ENCODE data around the gene ART5. TPM values are rescaled to one million over a fixed set of nuclear protein-coding genes. Genes with fewer than 3 reads are reported as not detected.

Gene ART5
- total RNA-seq: not detected

GRCh38 chr11:3641701-3642070, at the start of gene ART5:
ART5 (minus strand) TSS chr11:3641992; CDS start chr11:3641862, 130 bp downstream.
- CTCF ChIA-PET: no interaction called here
- POLR2A ChIA-PET: no interaction called here

GRCh38 chr11:3686751-3687150, 45.0 kb upstream of the ART5 start:
- ChIA-PET POLR2A (no interaction called here), CTCF (no interaction called here)

GRCh38 chr11:3685923-3686322, 44.1 kb upstream of the ART5 start:
- ChIA-PET POLR2A (no interaction called here), CTCF (no interaction called here)

GRCh38 chr11:3684819-3685172, 43.0 kb upstream of the ART5 start:
- CTCF ChIA-PET: interaction anchor here (0.7 to 1.0 kb wide), 2 partner anchors 9 to 1853 kb away, joined by 3 to 4 read pairs; no protein-coding TSS in a partner anchor

GRCh38 chr11:3684129-3684818, 42.5 kb upstream of the ART5 start:
- CTCF ChIA-PET: interaction anchor here (0.7 to 1.0 kb wide), 2 partner anchors 9 to 1852 kb away, joined by 3 to 4 read pairs; no protein-coding TSS in a partner anchor
- POLR2A ChIA-PET: no interaction called here

More at GRCh38 chr11:3684819-3685172, 43.0 kb upstream of the ART5 start:
- POLR2A ChIA-PET: no interaction called here

- POLR2A ChIA-PET: no interaction called here
Observed at GRCh38 chr11:3683039-3683438, 41.2 kb upstream of the ART5 start.

GRCh38 chr11:3679077-3679476, 37.3 kb upstream of the ART5 start:
- ChIA-PET CTCF (interaction anchor here (1.7 kb wide), 1 partner anchor 10 kb away, joined by 5 read pairs; no protein-coding TSS in a partner anchor), POLR2A (no interaction called here)

More at GRCh38 chr11:3683039-3683438, 41.2 kb upstream of the ART5 start:
- CTCF ChIA-PET: no interaction called here

GRCh38 chr11:3675971-3676370, 34.2 kb upstream of the ART5 start:
- ChIA-PET CTCF (interaction anchor here (0.8 kb wide), 1 partner anchor 9 kb away, joined by 3 read pairs; no protein-coding TSS in a partner anchor), POLR2A (no interaction called here)

- ChIA-PET CTCF (no interaction called here), POLR2A (no interaction called here)
Observed at GRCh38 chr11:3674189-3674588, 32.4 kb upstream of the ART5 start.

- CTCF ChIA-PET: no interaction called here
- POLR2A ChIA-PET: no interaction called here
Observed at GRCh38 chr11:3671334-3672254, 29.8 kb upstream of the ART5 start, which contains the start of gene CHRNA10. CHRNA10 (minus strand) TSS chr11:3671384; CDS start chr11:3671312, 72 bp downstream.

GRCh38 chr11:3669742-3670183, 28.0 kb upstream of the ART5 start:
- POLR2A ChIA-PET: no interaction called here
- CTCF ChIA-PET: interaction anchor here (0.6 kb wide), 1 partner anchor 9 kb away, joined by 4 read pairs; no protein-coding TSS in a partner anchor

- POLR2A ChIA-PET: no interaction called here
- CTCF ChIA-PET: interaction anchor here (0.6 kb wide), 1 partner anchor 8 kb away, joined by 3 read pairs; no protein-coding TSS in a partner anchor
Observed at GRCh38 chr11:3669128-3669527, 27.3 kb upstream of the ART5 start.

- CTCF ChIA-PET: no interaction called here
Observed at GRCh38 chr11:3667149-3668035, 25.6 kb upstream of the ART5 start.

GRCh38 chr11:3666023-3666530, 24.3 kb upstream of the ART5 start:
- ChIA-PET CTCF (no interaction called here), POLR2A (no interaction called here)

More at GRCh38 chr11:3667149-3668035, 25.6 kb upstream of the ART5 start:
- POLR2A ChIA-PET: no interaction called here

GRCh38 chr11:3665336-3666022, 23.7 kb upstream of the ART5 start:
- CTCF ChIA-PET: no interaction called here
- POLR2A ChIA-PET: no interaction called here

GRCh38 chr11:3664032-3664630, 22.3 kb upstream of the ART5 start:
- ChIA-PET CTCF (interaction anchor here (1.0 kb wide), 1 partner anchor 144 kb away, joined by 3 read pairs; the partner anchor contains the start of gene PGAP2), POLR2A (no interaction called here)

- CTCF ChIA-PET: no interaction called here
- POLR2A ChIA-PET: no interaction called here
Observed at GRCh38 chr11:3662856-3663255, 21.1 kb upstream of the ART5 start.

- ChIA-PET POLR2A (no interaction called here), CTCF (interaction anchor here (1.2 kb wide), 1 partner anchor 9 kb away, joined by 4 read pairs; no protein-coding TSS in a partner anchor)
Observed at GRCh38 chr11:3660960-3661359, 19.2 kb upstream of the ART5 start.
